AG04450 (cell line): ENCODE measurements around the gene CMSS1. TPM values are rescaled to one million over a fixed set of nuclear protein-coding genes. Genes with fewer than 3 reads are reported as not detected.

Experiments used
- CTCF ChIA-PET: fragments of 300-600, 350-600 bp; formaldehyde crosslinking; extraction: SDS; loops from one replicate; lab custom pipeline; 2022; ENCODE audit warnings: antibody characterized with exemption, inconsistent platforms; lab: Charles Lee
- POLR2A ChIA-PET: fragments of 350-600 bp; formaldehyde crosslinking; extraction: SDS; loops from one replicate; lab custom pipeline; 2021; ENCODE audit warnings: antibody characterized with exemption, inconsistent platforms; lab: Yijun Ruan, JAX
- DNase-seq: peaks from one replicate; pipeline ENCODE4 v3.0.0-alpha.2; 2011; ENCODE audit warnings: low read depth, low spot score
- H3K27ac ChIP-seq: one replicate; pipeline ENCODE4 v1.5.1; 2012; ENCODE audit warnings: low read depth, low read length, control low read depth
- H3K27me3 ChIP-seq: one replicate; pipeline ENCODE4 v1.6.0; 2012; ENCODE audit warnings: low read length; ENCODE audit not compliant: control insufficient read depth, insufficient read depth
- H3K4me3 ChIP-seq: 2 replicates; pipeline ENCODE4 v1.5.1; 2011; ENCODE audit warnings: mild to moderate bottlenecking, low read depth, low read length, control low read depth
- H3K9me3 ChIP-seq: 2 replicates; pipeline ENCODE4 v1.5.1; 2012; ENCODE audit warnings: low read length; ENCODE audit not compliant: control insufficient read depth, insufficient read depth
- polyA plus RNA-seq: library from polyadenylated mRNA; depleted of rRNA; stranded (reverse); fragments of >200 nt; gene quantifications from 2 replicates; pipeline ENCODE4 v1.2.3, GENCODE V29; 2011
- TF ChIP-seq, protein P1 (sequence below): IDR thresholded peaks from 2 replicates; pipeline ENCODE4 v1.5.1; 2011; ENCODE audit warnings: low read depth, low read length, control low read depth, inconsistent platforms

CMSS1 gene
- polyA plus RNA-seq, 1 experiment: 15.7 TPM

DNA sequence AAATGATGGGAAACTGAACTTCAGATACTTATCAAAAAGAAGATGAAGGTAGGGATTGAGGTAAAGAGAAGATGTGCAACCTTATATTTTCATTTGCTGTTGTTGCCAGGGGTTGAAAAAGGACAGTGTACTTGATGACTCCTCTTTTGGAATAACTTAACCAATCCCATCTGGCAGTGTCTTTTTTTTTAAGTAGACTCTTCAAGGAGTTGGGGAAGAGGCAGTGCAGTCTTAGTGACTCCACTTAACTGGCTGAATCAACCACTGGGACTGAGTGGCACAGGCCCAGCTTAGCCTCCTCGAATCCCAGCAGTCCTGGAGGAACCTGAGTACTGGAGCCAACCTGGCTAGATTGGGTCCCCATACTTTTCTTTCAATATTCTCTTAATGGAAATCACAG lies 323.9 kb downstream of the CMSS1 start:
- TF ChIP-seq, protein P1, sequence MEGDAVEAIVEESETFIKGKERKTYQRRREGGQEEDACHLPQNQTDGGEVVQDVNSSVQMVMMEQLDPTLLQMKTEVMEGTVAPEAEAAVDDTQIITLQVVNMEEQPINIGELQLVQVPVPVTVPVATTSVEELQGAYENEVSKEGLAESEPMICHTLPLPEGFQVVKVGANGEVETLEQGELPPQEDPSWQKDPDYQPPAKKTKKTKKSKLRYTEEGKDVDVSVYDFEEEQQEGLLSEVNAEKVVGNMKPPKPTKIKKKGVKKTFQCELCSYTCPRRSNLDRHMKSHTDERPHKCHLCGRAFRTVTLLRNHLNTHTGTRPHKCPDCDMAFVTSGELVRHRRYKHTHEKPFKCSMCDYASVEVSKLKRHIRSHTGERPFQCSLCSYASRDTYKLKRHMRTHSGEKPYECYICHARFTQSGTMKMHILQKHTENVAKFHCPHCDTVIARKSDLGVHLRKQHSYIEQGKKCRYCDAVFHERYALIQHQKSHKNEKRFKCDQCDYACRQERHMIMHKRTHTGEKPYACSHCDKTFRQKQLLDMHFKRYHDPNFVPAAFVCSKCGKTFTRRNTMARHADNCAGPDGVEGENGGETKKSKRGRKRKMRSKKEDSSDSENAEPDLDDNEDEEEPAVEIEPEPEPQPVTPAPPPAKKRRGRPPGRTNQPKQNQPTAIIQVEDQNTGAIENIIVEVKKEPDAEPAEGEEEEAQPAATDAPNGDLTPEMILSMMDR: no peak
- DNase-seq: no peak
- CTCF ChIA-PET: no interaction called here
- Histone ChIP-seq H3K27ac (no peak overlapping the region), H3K9me3 (no peaks in the 10 kb centered on the region), H3K27me3 (no peaks in the 10 kb centered on the region), H3K4me3 (no peak overlapping the region)
- POLR2A ChIA-PET: no interaction called here

DNA sequence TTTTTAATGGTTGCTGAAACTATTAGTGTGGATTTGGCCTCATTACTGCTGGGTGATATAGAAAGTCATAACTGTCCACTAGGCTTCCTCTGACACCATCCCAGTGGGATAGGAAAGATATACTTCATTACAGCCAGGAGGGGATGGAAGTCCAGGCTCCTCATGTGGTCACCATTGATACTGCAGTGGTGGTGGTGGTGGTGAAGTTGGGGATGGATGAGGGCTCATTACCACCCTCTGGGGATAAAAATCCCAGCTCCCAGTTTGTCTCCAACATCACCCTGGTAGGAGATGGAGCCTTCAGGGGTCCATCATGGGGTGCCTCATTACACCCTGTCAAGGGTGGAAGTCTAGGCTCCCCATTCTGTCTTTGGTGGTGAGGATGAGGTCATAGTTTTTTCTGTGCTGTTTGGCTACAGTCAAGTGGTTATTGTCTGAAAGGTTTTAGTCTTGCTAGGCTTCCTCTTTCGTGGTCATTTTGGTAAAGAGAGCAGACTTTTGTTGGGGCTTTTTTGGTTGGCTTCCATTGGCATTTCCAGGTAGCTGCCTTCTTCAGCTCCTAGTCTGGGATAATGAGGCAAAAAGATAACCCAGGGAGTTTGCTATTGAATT lies 326.7 kb downstream of the CMSS1 start:
- POLR2A ChIA-PET: no interaction called here
- CTCF ChIA-PET: interaction anchor here (0.6 kb wide), 1 partner anchor 255 kb away, joined by 3 read pairs; no protein-coding TSS in a partner anchor
- Histone ChIP-seq H3K27me3 (no peaks in the 10 kb centered on the region), H3K9me3 (no peaks in the 10 kb centered on the region), H3K4me3 (no peak overlapping the region), H3K27ac (no peak overlapping the region)
- DNase-seq: no peak
- TF ChIP-seq, protein P1: no peak

DNA sequence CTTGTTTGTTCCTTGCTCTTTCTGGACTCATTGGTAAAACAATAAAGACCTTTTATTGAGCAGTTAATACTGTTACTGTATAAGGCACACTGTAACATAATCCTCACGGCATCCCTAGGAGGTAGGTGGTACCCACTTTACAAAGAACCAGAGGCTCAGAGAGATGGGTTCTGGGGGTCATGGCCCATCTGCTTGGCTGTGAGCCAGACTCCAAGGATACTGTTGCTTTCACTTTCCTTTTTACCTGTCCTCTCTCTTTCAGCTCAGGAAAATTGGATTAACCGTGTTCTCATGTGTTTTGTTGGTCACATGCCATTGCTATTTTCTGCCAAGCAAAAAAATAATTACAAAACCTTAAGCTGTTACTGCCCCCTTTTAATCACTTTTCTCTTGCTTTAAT lies 331.5 kb downstream of the CMSS1 start:
- CTCF ChIA-PET: no interaction called here
- H3K4me3 ChIP-seq: no peak overlapping the region

DNA sequence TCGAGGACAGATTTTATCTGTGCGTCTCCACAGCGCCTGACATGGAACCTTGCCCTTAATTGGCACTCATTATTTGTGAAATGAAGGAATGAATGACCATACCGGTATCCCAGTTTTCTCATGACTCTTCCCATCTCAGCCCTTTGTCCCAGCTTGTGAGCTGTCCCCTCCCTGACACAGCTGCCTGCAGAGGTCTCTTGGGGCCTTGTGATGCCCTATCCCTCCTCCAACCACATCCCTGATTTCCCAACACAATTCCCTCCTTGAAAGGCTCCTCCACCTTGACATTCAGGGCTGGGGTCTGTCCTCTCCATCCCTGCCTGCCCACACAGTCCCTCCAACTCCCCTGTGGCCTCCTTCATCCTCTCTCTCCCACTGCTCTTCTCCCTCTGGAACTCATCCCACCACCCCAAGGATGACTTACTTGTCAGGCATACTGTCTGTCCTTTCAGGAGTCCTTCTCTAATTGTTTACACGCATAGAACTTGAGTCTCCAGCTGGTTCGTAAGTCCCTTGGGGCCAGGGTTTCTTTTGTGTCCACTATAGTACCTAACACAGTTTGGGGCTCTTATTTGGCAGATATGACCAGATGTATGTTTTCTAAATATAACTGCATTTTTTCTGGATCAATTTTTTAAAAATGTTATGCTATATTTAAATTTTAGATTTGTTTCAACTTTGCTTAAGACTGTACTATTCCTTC lies 332.2 kb downstream of the CMSS1 start:
- no peak overlapping the region for H3K4me3 ChIP-seq
- H3K9me3 ChIP-seq: no peaks in the 10 kb centered on the region
- TF ChIP-seq, protein P1: no peak
- POLR2A ChIA-PET: no interaction called here
- no peak overlapping the region for H3K27ac ChIP-seq
- no peak for DNase-seq
- CTCF ChIA-PET: no interaction called here
- H3K27me3 ChIP-seq: no peaks in the 10 kb centered on the region

More for the DNA sequence above, 331.5 kb downstream of the CMSS1 start:
- no peaks in the 10 kb centered on the region for H3K27me3 ChIP-seq
- TF ChIP-seq, protein P1: no peak
- no peak for DNase-seq
- POLR2A ChIA-PET: no interaction called here
- H3K27ac ChIP-seq: no peak overlapping the region
- no peaks in the 10 kb centered on the region for H3K9me3 ChIP-seq

DNA sequence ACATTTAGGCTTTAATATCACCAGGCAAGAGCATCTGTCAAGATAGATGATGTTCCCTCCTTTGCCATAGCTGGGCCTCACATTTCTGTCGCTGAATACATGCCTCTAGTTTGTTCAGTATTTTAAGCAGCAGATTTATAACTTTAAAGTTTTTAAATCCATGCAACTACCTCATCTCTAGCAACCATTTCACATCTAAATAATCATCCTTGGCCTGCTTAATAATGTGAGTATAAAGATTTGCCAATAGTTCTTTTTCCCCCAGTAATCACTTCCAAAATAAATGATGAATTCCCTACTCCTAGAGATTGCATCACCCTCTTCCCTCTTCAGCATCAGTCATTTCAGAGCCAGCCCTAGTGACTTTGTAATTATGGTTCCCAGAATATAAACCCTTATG lies 332.8 kb downstream of the CMSS1 start:
- POLR2A ChIA-PET: no interaction called here

More for the DNA sequence above, 332.8 kb downstream of the CMSS1 start:
- H3K4me3 ChIP-seq: no peak overlapping the region
- TF ChIP-seq, protein P1: no peak
- no peaks in the 10 kb centered on the region; the same call in 1 of the 2 replicates for H3K9me3 ChIP-seq
- CTCF ChIA-PET: no interaction called here
- H3K27ac ChIP-seq: no peak overlapping the region
- H3K27me3 ChIP-seq: no peaks in the 10 kb centered on the region
- DNase-seq: no peak
